Heart left ventricle (tissue), 16 donors: ENCODE results near the gene TMEM209. TPM values are rescaled to one million over a fixed set of nuclear protein-coding genes. Genes with fewer than 3 reads are reported as not detected.
"Not testable (repeated sequence)": the region's sequence is repeated elsewhere in the genome, so short reads cannot be mapped to it uniquely, and the experiment has no call there.

Source experiments
- ATAC-seq, 4 donors: fragments of 200-7000 bp; cut with Tn5 transposase; one replicate each; pipeline ENCODE4 v1.9.1; 2020 to 2022; ENCODE audit warnings: moderate library complexity in 4 of 4, mild to moderate bottlenecking in 3 of 4, moderate number of reproducible peaks in 1 of 4
- DNase-seq, 5 donors: peaks; one replicate each; pipeline ENCODE4 v3.0.0-alpha.2; 2020
- H3K27ac ChIP-seq, 12 donors: fragments of 200-600 bp; sonication (generic) in 4 of 12; one replicate each; pipeline versions ENCODE4 v1.5.0 to v1.8.0; 2016 to 2022; ENCODE audit warnings: mild to moderate bottlenecking in 2 of 12
- H3K27me3 ChIP-seq, 9 donors: fragments of 200-600 bp; sonication (generic) in 2 of 9; one replicate each; pipeline versions ENCODE4 v1.5.1 to v1.8.0; 2016 to 2022; ENCODE audit warnings: mild to moderate bottlenecking in 3 of 9
- H3K36me3 ChIP-seq, 9 donors: fragments of 200-600 bp; sonication (generic) in 2 of 9; one replicate each; pipeline versions ENCODE4 v1.5.0 to v1.8.0; 2018 to 2022; ENCODE audit warnings: mild to moderate bottlenecking in 2 of 9
- H3K4me1 ChIP-seq, 12 donors: fragments of 200-600 bp; sonication (generic) in 4 of 12; one replicate each; pipeline versions ENCODE4 v1.5.0 to v1.8.0; 2016 to 2022; ENCODE audit warnings: mild to moderate bottlenecking in 3 of 12
- H3K4me3 ChIP-seq, 12 donors: fragments of 200-600 bp; sonication (generic) in 4 of 12; one replicate each; pipeline versions ENCODE4 v1.5.0 to v1.8.0; 2017 to 2022; ENCODE audit warnings: mild to moderate bottlenecking in 9 of 12, moderate library complexity in 4 of 12
- H3K9me3 ChIP-seq, 12 donors: fragments of 200-600 bp; sonication (generic) in 4 of 12; one replicate each; pipeline versions ENCODE4 v1.5.0 to v1.8.0; 2016 to 2022; ENCODE audit warnings: mild to moderate bottlenecking in 1 of 12
- CTCF ChIP-seq, 12 donors: fragments of 200-600 bp; sonication (generic) in 4 of 12; IDR thresholded peaks; one replicate each; pipeline versions ENCODE4 v1.5.0 to v1.8.0; 2018 to 2022; ENCODE audit warnings: antibody characterized with exemption in 12 of 12, mild to moderate bottlenecking in 5 of 12
- POLR2A ChIP-seq, 2 donors: fragments of 450-650 bp; IDR thresholded peaks; one replicate each; pipeline ENCODE4 v1.6.1; 2017; ENCODE audit warnings: antibody characterized with exemption in 2 of 2, mild to moderate bottlenecking in 2 of 2, moderate library complexity in 2 of 2
- WGBS, 4 donors: extraction: QIAGEN DNeasy Blood & Tissue Kit in 2 of 4; methylation state at CpG; one replicate each; pipeline versions ENCODE4 v1.1.5 to v1.1.7; 2013 to 2018; 5-methylcytosine and 5-hydroxymethylcytosine counted together
- intact Hi-C, 10 donors: fragments of 100-400 bp; cut with DNase I; formaldehyde crosslinking; loops; one replicate each; pipeline versions ENCODE4 v1.11.1 to v1.14.2; 2022
- polyA plus RNA-seq, 2 donors: library from polyadenylated mRNA; stranded (reverse); fragments of 200-250 nt; gene quantifications; one replicate each; pipeline ENCODE4 v1.2.3, GENCODE V29; 2013
- total RNA-seq, 9 donors: library from RNA; depleted of rRNA in 2 of 9; stranded (reverse); fragments of >200 nt in 2 of 9; fragmentation: NEBNext Ultra II Directional in 3 of 9; extraction: Animal tissue kit (Norgen Biotek cat#: 25700) in 3 of 9; gene quantifications; one replicate each; pipeline versions ENCODE4 v1.1.0 to v1.2.4, GENCODE V29; 2016 to 2023
- donor health status: ischemic (EF 13 %, LVEDD 7.1; RV severe dilation, severe dysfunction).
- donor health status: healthy with polysubstance abuse.
- donor health status: DM: no; HTN: yes; CAD: no.
- donor health status: DM: no; HTN: no; CAD: no.
- donor health status: ischemic (EF 25% LVEDD 6.9; RV normal size, moderate dysfunction).
- donor health status: ischemic (EF 25% LVEDD 5.7; RV mildly dilated, moderate dysfunction).
- donor health status: healthy.
- donor health status: DM: yes; HTN: yes; CAD: no.
- donor health status: ischemic (EF 35%, LVEDD 5.7; RV mildly dilated, moderate dysfunction).
- donor health status: nonischemic (EF 11% LVEDD 7.7; RV severe dilation, severe dysfunction).
- donor health status: DM: yes; HTN: yes; CAD: no.
- donor health status: PGD.
- donor health status: ischemic (EF 29% LVEDD 5.4; RV normal size, mild dysfunction).
- donor health status: nonischemic (EF 23%, LVEDD 6.1; RV moderate dilation, normal function).

The TMEM209 gene
- total and polyA plus RNA-seq, 11 donors = 4.4 to 15.0 (median 8.9) TPM

GRCh38 chr7:130242198-130243014 is 37.2 kb upstream of the TMEM209 start:
- DNase-seq = peak; percentile 44 to 71 (median 51)
- intact Hi-C loops = loop anchor here in 9 of 10 donors (1.0 to 10.0 kb wide), 7 partner anchors 242 to 592 kb away; no protein-coding TSS in a partner anchor
- no peaks in the 10 kb centered on the region for H3K36me3 ChIP-seq
- no peak overlapping the region for H3K4me3 ChIP-seq
- H3K27me3 ChIP-seq = no peaks in the 10 kb centered on the region
- H3K27ac ChIP-seq = no peak overlapping the region
- H3K9me3 ChIP-seq = peaks cover 0 to 5% (median 0%) of the 10 kb centered on the region in 12 donors
- 30 to 37% (median 35%) methylated on average over 5 of the region's 5 CpGs for WGBS, 4 donors
- peak in 3 of 4 donors; percentile 77 to 85 (median 80) for ATAC-seq
- H3K4me1 ChIP-seq = peaks cover 0 to 11% (median 0%) of the 10 kb centered on the region in 12 donors
- no peak for TF ChIP-seq POLR2A (IDR thresholded peaks at IDR 0.05)
- peak; percentile 66 to 89 (median 75) for TF ChIP-seq CTCF (IDR thresholded peaks at IDR 0.05)

- Histone ChIP-seq H3K4me1 (peaks cover 0 to 11% (median 0%) of the 10 kb centered on the region in 12 donors), H3K27me3 (no peaks in the 10 kb centered on the region), H3K9me3 (no peaks in the 10 kb centered on the region), H3K36me3 (no peaks in the 10 kb centered on the region), H3K4me3 (no peak overlapping the region), H3K27ac (no peak overlapping the region)
- intact Hi-C loops = loop anchor here in 8 of 10 donors (5.0 to 10.0 kb wide), 5 partner anchors 245 to 595 kb away; no protein-coding TSS in a partner anchor
- ATAC-seq (no peak), DNase-seq (no peak)
- TF ChIP-seq CTCF (IDR thresholded peaks at IDR 0.05) (no peak), POLR2A (IDR thresholded peaks at IDR 0.05) (no peak)
- 92 to 100% (median 94%) methylated on average over 1 of the region's 1 CpG for WGBS, 4 donors
Observed at GRCh38 chr7:130240240-130240639, 35.0 kb upstream of the TMEM209 start.

GRCh38 chr7:130236361-130236760 is 31.2 kb upstream of the TMEM209 start:
- H3K4me1 ChIP-seq, H3K36me3 ChIP-seq, intact Hi-C loops, H3K9me3 ChIP-seq, H3K4me3 ChIP-seq, H3K27ac ChIP-seq, H3K27me3 ChIP-seq, ATAC-seq, DNase-seq: not testable (repeated sequence)
- 68 to 77% (median 75%) methylated on average over 4 of the region's 4 CpGs for WGBS, 4 donors

- H3K27me3 ChIP-seq = no peaks in the 10 kb centered on the region
- no peaks in the 10 kb centered on the region for H3K9me3 ChIP-seq
- no peak overlapping the region for H3K27ac ChIP-seq
- intact Hi-C loops = no loop called here
- no peak for TF ChIP-seq POLR2A (IDR thresholded peaks at IDR 0.05)
- no peak for TF ChIP-seq CTCF (IDR thresholded peaks at IDR 0.05)
- no peak for DNase-seq
- 83 to 90% (median 87%) methylated on average over 2 of the region's 2 CpGs for WGBS, 4 donors
- H3K36me3 ChIP-seq = no peaks in the 10 kb centered on the region
- no peak overlapping the region for H3K4me3 ChIP-seq
- no peaks in the 10 kb centered on the region for H3K4me1 ChIP-seq
- no peak for ATAC-seq
Observed at GRCh38 chr7:130234078-130234477, 28.9 kb upstream of the TMEM209 start.
